Measurements from ENCODE around the gene MEG3.

The MEG3 gene

GRCh38 chr14:100834794-100835547 lies 9.1 kb downstream of the MEG3 start:
- DNase-seq = no peak

DNA sequence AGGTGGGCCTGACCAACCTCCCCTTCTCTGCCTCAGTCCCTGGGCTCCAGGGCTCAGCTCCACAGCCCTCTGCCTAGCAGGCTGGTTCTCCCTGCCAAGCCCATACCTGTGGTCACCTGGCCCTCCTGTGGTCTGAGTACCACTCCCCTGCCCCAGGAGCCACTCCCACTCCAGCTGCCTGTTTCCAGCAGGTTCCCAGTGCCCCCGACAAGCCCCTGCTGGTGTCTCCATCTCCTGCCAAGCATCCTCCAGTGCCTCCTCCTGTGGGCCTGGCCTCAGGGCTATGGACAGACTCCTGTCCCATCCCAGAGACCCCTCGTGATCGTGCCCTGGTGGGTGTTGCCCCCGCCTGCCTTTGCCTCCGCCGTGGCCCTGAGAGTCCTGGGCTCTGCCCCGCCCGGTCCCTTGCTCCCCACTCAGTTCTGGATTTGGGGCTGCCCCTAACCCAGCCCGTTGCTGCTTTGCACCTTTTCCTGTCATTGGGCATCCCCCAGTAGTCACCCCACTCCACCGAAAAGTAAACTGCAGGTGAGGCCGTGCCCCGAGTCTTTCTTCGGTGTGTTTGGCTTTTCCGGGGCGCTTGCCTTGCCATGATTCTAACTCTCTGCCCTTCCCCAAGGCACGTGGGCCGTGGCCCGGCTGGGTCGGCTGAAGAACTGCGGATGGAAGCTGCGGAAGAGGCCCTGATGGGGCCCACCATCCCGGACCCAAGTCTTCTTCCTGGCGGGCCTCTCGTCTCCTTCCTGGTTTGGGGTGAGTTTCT lies 9.8 kb downstream of the MEG3 start:
- no peak for DNase-seq

DNA sequence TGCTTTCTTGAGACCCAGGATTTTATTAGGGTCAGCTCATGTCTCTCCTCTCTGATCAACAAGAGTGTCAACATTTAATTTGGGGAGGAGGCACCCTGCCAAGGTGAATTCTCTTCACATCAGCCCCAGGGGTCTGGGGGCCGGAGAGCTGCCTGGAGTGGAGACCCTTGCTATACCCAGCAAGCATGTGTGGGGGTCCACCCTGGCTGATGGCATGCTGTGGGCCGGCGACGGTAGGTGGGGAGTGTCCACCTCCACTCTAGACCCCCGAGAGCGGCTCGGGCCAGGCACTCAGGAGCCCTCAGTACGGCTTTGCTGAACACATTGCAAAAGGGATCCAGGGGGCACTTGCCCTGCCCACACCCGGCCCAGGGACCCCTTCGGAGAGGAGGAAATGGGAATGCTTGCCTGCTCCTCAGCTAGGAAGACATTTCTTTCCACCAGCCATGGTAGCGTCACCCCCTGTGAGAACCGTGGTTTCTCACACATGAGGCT lies 10.4 kb downstream of the MEG3 start:
- DNase-seq = no peak

DNA sequence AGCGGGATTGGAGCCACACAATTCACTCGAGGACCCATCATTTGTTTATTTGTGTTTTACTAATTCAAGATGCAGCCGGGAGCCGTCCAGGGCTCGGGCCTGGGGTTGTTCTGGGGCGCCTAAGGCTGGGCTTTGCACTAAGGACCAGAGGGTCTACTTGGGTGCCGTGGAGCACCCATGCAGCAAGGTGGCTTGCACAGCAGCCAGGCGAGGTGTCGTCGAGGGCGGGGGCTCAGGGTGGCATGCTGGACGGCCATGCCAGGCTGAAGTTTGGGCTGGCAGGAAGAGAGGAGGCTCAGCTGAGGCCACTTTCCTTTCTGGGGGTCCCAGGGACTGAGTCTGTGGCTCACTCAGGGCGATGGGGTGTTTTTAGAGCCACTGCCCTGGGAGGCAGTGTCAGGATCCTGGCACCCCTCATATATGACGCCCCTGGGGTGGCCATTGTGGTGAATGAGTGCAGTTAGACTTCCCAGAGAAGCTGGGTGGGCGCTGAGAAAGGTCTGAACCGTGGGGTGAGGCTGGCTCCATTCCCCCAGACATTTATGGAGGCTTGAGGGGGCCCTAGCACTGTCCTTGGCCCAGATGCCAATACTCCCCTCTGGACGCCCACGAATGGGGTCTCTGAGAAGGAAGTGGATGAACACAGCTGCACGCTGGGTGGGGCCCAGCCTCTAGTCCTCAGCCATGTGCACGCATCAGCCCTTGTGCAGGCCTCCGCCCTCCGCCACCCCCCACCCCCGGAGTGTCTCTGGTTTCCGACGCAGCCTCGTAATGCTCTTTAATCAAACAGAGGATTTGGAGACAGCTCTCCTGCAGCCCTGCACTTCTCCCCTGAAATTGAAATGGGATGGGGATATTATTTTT lies 11.3 kb downstream of the MEG3 start:
- DNase-seq = no peak

DNA sequence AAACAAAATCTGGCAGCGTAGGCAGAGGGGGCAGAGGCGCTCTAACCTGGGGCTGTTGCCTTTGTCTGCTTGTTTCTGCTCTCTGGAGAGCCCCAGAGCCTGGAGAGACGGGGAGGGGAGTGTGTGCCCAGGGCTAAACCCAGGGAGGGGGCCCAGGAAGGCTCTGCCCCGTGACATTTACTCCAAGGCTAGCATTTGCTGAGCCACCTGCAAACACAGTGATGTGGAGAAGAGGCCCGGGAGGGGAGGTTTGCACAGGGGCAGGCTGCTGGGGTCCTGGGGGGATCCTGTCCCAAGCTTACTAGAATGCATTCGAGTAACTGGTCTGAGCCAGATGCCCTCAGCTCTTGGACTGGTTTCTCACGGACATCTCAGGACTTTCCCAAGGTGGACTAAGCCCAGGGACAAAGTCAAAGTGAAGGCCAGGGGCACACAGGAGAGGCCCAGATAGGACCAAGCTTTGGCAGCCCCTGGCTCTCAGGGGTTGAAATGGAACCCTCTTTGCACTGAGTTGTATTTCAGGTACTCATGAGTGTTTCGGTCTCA lies 12.0 kb downstream of the MEG3 start:
- no peak for DNase-seq

DNA sequence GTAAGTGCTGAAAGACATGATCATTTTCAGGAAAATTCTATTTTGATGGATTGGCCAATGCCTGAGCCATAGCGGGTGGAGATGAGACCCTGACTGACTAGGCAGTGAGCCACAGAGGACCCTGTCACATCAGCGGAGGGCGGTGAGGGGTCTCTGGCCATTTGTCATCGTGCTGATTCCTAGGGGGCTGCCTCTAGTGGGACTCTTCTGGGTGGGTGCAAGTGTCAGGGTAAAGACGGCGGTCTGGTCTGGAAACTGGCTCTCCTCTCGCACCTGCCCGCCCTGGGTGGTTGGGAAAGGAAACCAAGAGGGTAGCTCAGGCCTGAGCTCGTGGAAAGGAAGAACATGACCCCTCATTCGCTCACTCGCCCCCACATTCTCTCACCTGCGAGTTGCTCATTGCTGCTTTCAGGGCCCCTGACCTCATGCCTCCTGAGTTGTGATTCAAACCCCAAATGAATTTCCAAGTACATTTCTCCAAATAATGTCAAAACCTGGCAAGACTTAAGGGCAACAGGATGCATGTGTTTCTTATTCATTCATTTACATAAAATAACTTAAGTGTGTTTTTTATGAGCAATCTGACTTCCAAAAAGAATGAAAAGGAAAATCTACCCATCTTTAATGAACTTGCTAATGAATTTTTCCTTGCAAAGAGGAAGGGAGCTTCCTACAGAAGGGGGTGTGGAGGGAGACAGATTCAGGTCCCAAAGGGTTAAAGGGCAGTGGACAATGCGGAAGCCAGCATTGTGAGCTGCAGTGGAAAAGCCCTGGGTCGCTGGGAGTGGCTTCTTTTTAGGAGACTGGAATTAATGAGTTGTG lies 12.8 kb downstream of the MEG3 start:
- DNase-seq = no peak

DNA sequence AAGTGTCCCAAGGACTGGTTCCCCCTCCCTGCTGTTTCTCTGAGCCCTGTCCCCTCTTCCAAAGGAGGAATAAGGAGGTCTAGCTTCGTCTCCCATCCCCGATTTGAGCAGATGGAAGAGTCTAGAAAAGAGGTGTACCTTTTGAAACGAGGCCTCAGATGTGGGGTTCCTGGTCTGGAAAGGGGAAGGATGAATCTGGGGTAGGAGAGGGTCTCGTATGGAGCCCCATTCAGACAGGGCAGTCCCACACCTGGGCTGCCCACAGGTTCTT lies 13.3 kb downstream of the MEG3 start:
- no peak for DNase-seq

- no peak for DNase-seq
Measured at GRCh38 chr14:100839681-100840111, 13.8 kb downstream of the MEG3 start.

DNA sequence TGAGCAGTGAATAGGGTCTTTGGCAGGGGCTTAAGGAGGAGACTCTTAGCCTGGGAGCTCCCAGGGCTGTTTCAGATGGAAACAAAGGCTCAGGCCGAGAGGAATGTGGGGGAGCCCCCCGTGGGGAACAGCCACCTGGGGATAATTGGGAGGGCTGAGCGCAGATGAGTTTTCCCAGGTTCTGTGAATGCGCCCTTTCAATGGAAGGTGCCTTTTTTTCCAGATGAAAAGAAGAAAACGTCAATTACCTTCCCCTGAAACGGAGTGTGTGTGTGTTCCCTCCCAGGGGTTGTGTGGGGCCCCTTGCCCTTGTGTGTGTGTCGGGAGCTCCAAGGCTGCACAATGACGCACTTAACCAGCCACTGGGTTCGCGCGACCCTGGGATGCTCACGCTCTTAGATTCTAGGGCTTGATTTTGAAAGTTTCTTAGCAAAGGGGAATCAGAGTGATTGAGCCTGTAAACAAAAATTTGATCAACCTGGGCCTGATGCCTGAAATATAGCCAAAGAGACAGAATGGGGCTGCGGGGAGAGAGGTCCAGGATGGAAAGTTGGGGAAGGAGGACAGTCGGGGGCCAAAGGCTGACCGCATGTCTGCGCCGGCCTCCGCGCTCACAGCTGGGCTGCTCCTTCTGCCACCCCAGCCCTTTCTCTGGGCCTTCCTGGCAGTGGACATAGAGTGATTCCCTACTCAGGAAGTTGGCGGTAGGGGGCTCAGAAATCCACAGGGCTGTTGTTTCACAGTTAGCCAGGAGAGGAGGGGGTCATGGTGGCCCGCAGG lies 14.6 kb downstream of the MEG3 start:
- no peak for DNase-seq

- no peak for DNase-seq
Measured at GRCh38 chr14:100841066-100841760, 15.3 kb downstream of the MEG3 start.

DNA sequence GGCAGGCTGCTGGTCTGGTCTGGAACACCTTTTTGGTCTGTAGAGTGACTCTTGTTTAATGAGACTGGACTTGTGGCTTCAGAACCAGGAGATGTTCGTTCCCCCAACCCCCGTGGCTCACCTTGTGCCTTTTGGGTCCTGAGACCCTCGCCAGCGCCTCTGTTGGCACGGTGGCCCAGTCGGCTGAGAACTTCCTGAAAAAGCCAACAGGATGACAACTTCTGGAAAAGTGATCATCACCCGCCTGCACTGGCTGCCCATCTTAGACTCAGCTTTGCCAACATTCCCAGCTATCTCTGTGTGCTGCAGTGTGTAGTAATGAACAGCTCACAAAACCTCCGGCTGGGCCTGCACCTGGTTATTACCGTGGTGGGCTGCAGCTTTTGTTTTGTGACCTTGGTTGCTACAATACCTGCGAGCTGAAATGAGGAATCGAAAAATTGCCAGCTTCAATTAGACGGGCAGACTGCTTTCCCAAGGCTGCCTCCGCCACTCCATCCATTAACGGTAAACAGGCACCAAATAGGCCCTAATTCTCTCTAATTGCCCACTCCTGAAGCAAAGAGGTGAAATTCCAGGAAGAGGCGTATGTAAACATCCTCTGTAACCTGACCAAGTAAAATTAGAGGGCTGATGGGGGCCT lies 16.0 kb downstream of the MEG3 start:
- no peak for DNase-seq

GRCh38 chr14:100842799-100843198 lies 16.9 kb downstream of the MEG3 start:
- DNase-seq = no peak

GRCh38 chr14:100844082-100844408 lies 18.1 kb downstream of the MEG3 start:
- DNase-seq = no peak

- no peak for DNase-seq
Measured at GRCh38 chr14:100844421-100844820, 18.5 kb downstream of the MEG3 start.

- DNase-seq = no peak
Measured at GRCh38 chr14:100844846-100845245, 18.9 kb downstream of the MEG3 start.

DNA sequence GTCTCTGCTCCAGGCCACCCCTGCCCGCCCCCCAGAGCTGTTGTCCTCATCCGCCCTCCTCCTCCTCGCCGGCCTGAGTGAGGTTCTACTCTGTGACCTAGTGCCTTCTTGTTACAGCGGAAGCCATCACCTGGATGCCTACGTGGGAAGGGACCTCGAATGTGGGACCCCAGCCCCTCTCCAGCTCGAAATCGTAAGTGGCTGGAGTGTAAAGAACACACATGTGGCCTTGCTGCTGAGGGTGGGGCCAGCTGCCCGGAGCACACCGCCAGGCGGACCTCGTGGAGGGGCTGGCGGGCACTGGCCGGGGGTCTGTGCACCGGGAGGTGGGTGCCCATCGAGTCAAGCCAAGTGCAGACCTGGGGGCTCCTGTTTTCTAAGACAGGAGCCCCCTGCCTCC lies 19.4 kb downstream of the MEG3 start:
- no peak for DNase-seq

DNA sequence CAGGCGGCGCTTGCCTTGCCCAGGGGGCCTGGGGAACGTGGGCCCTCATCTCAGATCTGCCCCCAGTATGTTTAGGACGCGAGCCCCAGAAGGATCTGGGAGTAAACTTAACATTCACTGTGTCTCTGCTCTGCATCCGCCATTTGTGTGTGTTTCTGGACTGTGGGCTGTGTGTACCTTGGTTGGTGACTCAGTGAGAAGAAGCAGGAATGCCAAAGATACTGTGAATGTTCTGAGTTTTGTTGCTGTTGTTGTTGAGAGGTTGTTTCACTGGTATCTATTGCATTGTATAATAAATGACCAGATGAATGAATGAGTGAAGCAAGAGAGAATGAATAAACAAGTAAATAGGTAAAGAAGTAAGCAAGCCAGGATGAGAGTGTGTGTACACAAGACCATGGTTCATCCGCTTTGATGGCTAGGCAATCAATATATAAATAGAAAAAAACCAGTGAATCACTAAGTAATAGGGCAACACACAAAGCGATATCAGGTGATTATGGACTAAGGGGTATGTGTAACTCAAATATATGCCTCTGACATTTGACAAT lies 20.5 kb downstream of the MEG3 start:
- DNase-seq = no peak

- no peak for DNase-seq
Measured at GRCh38 chr14:100849115-100849781, 23.3 kb downstream of the MEG3 start.

- DNase-seq = no peak
Measured at GRCh38 chr14:100850841-100851585, 25.1 kb downstream of the MEG3 start.

Data from cerebellar nuclear complex (tissue), 1 donor.